ENCODE results near the gene CDK5RAP3.

The CDK5RAP3 gene

GRCh38 chr17:48006936-48007709 is 36.2 kb downstream of the CDK5RAP3 start:
- TF ChIP-seq CTCF (IDR thresholded peaks at IDR 0.05), result no peak

- TF ChIP-seq CTCF (IDR thresholded peaks at IDR 0.05), result no peak
Observed at GRCh38 chr17:48010193-48010592, 39.3 kb downstream of the CDK5RAP3 start.

DNA sequence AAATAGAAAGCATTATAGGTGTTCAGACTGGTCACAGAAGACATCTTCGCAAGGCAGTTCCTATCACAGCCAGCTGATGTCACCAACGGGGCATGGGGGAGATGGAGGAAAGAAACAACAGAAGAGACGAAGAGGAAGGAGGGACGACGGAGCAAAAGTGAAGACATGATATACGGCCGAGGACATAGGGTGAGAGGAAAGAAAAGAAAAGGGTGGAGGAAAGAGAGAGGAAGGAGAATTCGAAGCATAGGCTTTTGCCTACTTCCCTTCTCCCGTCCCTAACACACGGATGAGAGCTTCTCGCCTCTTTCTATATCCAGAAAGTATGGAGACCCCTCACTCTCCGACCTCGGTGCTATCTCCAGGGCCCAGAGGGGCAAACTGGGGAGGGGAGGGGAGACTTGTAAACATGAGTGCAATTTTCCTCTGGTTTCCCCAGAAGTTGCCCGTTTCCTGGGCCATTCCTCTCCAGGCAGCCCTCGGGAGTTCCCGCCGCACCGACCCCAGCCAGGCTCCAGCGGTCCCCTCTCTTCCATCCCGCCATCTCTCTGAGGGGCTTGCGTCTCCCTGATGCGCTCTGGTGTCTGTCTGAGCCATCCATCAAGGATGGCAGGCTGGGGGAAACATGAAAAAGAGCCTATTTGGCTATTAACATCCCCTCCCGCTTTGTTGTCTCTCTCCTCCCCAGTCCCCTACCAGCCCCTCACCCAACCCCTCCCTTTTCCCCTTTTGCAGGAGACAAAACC is 40.7 kb downstream of the CDK5RAP3 start:
- peak; percentile 28; the same call in 1 of the 2 replicates for TF ChIP-seq CTCF (IDR thresholded peaks at IDR 0.05)

DNA sequence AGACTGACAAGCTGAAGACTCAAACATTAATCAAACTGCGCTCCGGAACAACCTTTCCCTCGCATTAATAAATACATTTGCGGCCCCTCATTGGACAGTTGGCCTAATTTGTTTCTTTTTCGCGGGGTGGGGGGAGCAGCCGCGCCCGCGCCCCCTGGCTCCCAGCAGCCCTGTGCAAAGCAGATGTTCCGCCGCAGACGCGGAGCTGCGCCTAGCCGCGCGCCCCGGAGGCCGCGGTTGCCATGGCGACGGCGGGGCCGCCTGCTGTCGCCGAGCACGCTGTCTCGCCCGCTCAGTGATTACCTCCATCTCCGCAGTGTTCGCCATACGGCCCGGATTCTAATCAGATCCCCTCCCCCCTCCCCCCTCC is 41.2 kb downstream of the CDK5RAP3 start:
- no peak for TF ChIP-seq CTCF (IDR thresholded peaks at IDR 0.05)

GRCh38 chr17:48012654-48013053 is 41.7 kb downstream of the CDK5RAP3 start:
- TF ChIP-seq CTCF (IDR thresholded peaks at IDR 0.05), result no peak

GRCh38 chr17:48013876-48014594 is 43.1 kb downstream of the CDK5RAP3 start:
- no peak for TF ChIP-seq CTCF (IDR thresholded peaks at IDR 0.05)

DNA sequence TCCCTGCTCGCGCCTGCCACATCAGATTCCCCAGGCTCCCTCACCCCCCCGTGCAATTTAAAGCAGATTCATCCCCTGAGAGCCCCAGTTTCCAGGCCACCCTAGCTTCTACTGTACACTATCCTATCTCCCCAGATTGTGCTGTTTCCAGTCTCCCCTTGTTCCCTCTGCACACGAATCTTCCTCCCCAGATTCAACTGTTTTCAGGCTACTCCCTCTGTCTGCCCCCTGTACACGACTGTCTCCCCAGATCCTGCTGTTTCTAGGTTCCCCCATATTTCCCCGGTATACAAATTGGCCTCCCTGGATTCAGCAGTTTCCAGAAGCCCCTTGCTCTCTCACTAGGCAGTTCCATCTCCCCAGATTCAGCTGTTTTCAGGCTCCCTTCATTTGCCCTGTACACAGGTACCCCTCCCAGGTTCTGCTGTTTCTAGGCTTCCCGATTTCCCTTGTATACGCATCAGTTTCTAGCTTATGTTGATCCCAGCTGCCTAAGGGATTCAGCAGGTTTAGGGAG is 43.7 kb downstream of the CDK5RAP3 start:
- no peak for TF ChIP-seq CTCF (IDR thresholded peaks at IDR 0.05)

Data from LNCAP (cell line).